Measurements from ENCODE around the gene PRAMEF8. TPM values are rescaled to one million over a fixed set of nuclear protein-coding genes. Genes with fewer than 3 reads are reported as not detected.
"Not testable (repeated sequence)": the region's sequence is repeated elsewhere in the genome, so short reads cannot be mapped to it uniquely, and the experiment has no call there.

The PRAMEF8 gene
- total RNA-seq: under 1 TPM in 3 of 8 experiments, not detected in 5; 0.20 to 0.71 (median 0.33) TPM

DNA sequence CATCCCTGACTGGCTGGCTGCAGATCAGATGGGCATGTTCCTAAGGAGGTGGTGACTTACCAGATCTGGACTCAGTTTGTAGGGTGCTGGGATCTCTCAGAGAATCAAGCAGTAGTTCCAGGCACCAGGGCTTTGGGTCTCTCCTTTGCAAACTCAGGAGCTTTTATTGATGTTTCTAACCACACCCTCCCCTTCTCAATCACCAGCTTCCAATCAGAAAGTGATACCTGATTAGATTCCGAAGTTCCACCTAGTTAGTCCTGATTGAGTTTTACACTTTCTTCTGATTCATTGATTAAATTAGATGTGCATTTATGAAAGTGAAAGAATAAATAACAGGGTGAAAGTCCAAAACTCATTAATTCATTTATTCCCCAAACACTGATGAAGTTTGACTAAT, at the start of gene PRAMEF8:
Gene PRAMEF8, minus strand, starts transcription at position 101 of the 400 bp plus-strand sequence. CDS start 1,046 bp downstream, outside the sequence.
- H3K27ac ChIP-seq; ATAC-seq (replicated peaks in 6 of 8); H3K4me1 ChIP-seq (replicated peaks in 1 of 2); in situ Hi-C loops (cut with MboI; ENCODE audit: low pct_unique_long_range_greater_than_20kb in 2 of 9, low sequenced_read_pairs in 9 of 9, unreplicated experiment in 9 of 9); H3K4me3 ChIP-seq: not testable (repeated sequence)
- WGBS, 10 experiments: no CpG with 5 or more reads among the region's 1 CpG

- in situ Hi-C loops (cut with MboI; ENCODE audit: low pct_unique_long_range_greater_than_20kb in 2 of 9, low sequenced_read_pairs in 9 of 9, unreplicated experiment in 9 of 9); H3K4me3 ChIP-seq; H3K4me1 ChIP-seq (replicated peaks in 1 of 2); H3K27ac ChIP-seq; ATAC-seq (replicated peaks in 6 of 8): not testable (repeated sequence)
- WGBS, 10 experiments: 0% methylated on average over 1 of the region's 4 CpGs; no CpG with 5 or more reads in 9 of the 10 experiments
Observed at GRCh38 chr1:13315281-13315680, 30.3 kb upstream of the PRAMEF8 start, which contains the start of gene PRAMEF15. TSS of gene PRAMEF15 (plus strand) at chr1:13315581. CDS start at chr1:13318408, 2,827 bp downstream.

GRCh38 chr1:13303239-13303638, 18.3 kb upstream of the PRAMEF8 start, which contains the start of gene PRAMEF33:
TSS of gene PRAMEF33 (plus strand) at chr1:13303539. CDS start at chr1:13305955, 2,416 bp downstream.
- in situ Hi-C loops (cut with MboI; ENCODE audit: low pct_unique_long_range_greater_than_20kb in 2 of 9, low sequenced_read_pairs in 9 of 9, unreplicated experiment in 9 of 9): not testable (repeated sequence)

GRCh38 chr1:13302197-13302596, 17.3 kb upstream of the PRAMEF8 start:
- H3K27ac ChIP-seq; ATAC-seq (replicated peaks in 6 of 8); H3K4me1 ChIP-seq (replicated peaks in 1 of 2); H3K4me3 ChIP-seq; in situ Hi-C loops (cut with MboI; ENCODE audit: low pct_unique_long_range_greater_than_20kb in 2 of 9, low sequenced_read_pairs in 9 of 9, unreplicated experiment in 9 of 9): not testable (repeated sequence)

More at GRCh38 chr1:13303239-13303638, 18.3 kb upstream of the PRAMEF8 start, which contains the start of gene PRAMEF33:
- not testable (repeated sequence) for ATAC-seq (replicated peaks in 6 of 8); H3K4me1 ChIP-seq (replicated peaks in 1 of 2); H3K27ac ChIP-seq; H3K4me3 ChIP-seq
- WGBS, 10 experiments: no CpG with 5 or more reads among the region's 1 CpG

DNA sequence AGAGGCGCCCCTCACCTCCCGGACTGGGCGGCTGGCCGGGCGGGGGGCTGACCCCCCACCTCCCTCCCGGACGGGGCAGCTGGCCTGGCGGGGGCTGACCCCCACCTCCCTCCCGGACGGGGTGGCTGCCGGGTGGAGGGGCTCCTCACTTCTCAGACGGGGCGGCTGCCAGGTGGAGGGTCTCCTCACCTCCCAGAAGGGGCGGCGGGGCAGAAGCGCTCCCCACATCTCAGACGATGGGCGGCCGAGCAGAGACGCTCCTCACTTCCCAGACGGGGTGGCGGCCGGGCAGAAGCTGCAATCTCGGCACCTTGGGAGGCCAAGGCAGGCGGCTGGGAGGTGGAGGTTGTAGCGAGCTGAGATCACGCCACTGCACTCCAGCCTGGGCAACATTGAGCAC, 13.8 kb upstream of the PRAMEF8 start:
- ATAC-seq (replicated peaks in 6 of 8); H3K4me1 ChIP-seq (replicated peaks in 1 of 2); H3K4me3 ChIP-seq; H3K27ac ChIP-seq; in situ Hi-C loops (cut with MboI; ENCODE audit: low pct_unique_long_range_greater_than_20kb in 2 of 9, low sequenced_read_pairs in 9 of 9, unreplicated experiment in 9 of 9): not testable (repeated sequence)
- no CpG with 5 or more reads among the region's 27 CpGs for WGBS, 10 experiments

DNA sequence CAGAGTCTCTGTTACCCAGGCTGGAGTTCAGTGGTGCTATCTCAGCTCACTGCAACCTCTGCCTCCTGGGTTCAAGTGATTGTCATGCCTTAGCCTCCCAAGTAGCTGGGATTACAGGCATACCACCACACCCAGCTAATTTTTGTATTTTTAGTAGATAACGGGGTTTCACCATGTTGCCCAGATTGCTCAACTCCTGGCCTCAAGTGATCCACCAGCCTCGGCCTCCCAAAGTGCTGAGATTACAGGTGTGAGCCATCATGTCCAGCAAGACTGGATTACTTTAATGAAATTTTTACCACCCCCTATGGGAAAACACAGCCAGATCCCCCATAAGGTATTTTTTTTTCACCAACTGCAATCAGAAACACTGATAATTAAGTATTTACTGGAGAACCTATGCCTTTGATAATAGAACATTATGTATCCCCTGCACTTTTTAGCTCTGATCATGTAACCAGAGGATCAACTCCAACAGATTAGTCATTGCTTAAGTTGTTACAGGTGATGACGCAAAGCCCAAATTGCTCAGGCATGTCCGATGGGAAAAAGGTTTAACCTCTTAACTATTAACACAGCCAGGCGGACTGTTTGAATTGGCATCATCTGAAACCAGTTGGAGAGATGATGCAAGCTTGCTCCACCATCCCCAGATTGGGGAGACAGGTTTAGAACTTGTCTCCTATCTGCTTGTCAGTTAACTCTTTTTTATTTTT, 12.4 kb upstream of the PRAMEF8 start:
- ATAC-seq (replicated peaks in 6 of 8); H3K27ac ChIP-seq; in situ Hi-C loops (cut with MboI; ENCODE audit: low pct_unique_long_range_greater_than_20kb in 2 of 9, low sequenced_read_pairs in 9 of 9, unreplicated experiment in 9 of 9); H3K4me1 ChIP-seq (replicated peaks in 1 of 2); H3K4me3 ChIP-seq: not testable (repeated sequence)
- no CpG with 5 or more reads among the region's 5 CpGs for WGBS, 10 experiments

- not testable (repeated sequence) for ATAC-seq (replicated peaks in 6 of 8)
Observed at GRCh38 chr1:13289030-13289429, 4.1 kb upstream of the PRAMEF8 start.

DNA sequence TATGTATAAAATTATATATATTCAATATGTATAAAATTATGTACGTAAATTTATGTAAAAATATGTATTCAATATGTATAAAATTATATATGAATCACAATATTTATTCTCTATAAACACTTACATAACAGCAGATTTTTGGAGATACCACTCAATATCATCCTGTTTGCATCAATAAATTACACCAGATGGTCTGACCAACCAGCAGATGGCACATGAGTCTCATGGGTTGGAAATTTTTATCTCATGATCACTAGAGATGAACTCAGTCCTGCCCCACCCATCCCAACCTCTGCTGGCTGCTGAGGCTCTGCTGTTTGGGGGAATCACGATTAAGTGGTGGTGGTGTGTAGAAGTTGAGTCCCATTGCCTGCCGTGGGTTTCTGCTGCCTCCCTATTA, 5.3 kb downstream of the PRAMEF8 start:
- in situ Hi-C loops (cut with MboI; ENCODE audit: low pct_unique_long_range_greater_than_20kb in 2 of 9, low sequenced_read_pairs in 9 of 9, unreplicated experiment in 9 of 9): not testable (repeated sequence)
- 0% methylated on average over 1 of the region's 3 CpGs; no CpG with 5 or more reads in 9 of the 10 experiments for WGBS, 10 experiments

More at GRCh38 chr1:13289030-13289429, 4.1 kb upstream of the PRAMEF8 start:
- H3K4me1 ChIP-seq (replicated peaks in 1 of 2); H3K27ac ChIP-seq; in situ Hi-C loops (cut with MboI; ENCODE audit: low pct_unique_long_range_greater_than_20kb in 2 of 9, low sequenced_read_pairs in 9 of 9, unreplicated experiment in 9 of 9); H3K4me3 ChIP-seq: not testable (repeated sequence)
- no CpG with 5 or more reads among the region's 3 CpGs for WGBS, 10 experiments

GRCh38 chr1:13277016-13277415, 7.9 kb downstream of the PRAMEF8 start:
- H3K4me3 ChIP-seq; in situ Hi-C loops (cut with MboI; ENCODE audit: low pct_unique_long_range_greater_than_20kb in 2 of 9, low sequenced_read_pairs in 9 of 9, unreplicated experiment in 9 of 9); H3K27ac ChIP-seq; H3K4me1 ChIP-seq (replicated peaks in 1 of 2): not testable (repeated sequence)
- ATAC-seq (replicated peaks in 6 of 8): peak in 1 of 8 experiments; percentile 54
- whole genome bisulfite sequencing, 10 experiments: no CpG with 5 or more reads among the region's 6 CpGs

More for the DNA sequence above, 5.3 kb downstream of the PRAMEF8 start:
- ATAC-seq (replicated peaks in 6 of 8): peak in 2 of 8 experiments; percentile 25 to 29
- not testable (repeated sequence) for H3K4me3 ChIP-seq; H3K27ac ChIP-seq; H3K4me1 ChIP-seq (replicated peaks in 1 of 2)

- no CpG with 5 or more reads among the region's 3 CpGs for WGBS, 10 experiments
Observed at GRCh38 chr1:13265124-13265523, 19.8 kb downstream of the PRAMEF8 start.

DNA sequence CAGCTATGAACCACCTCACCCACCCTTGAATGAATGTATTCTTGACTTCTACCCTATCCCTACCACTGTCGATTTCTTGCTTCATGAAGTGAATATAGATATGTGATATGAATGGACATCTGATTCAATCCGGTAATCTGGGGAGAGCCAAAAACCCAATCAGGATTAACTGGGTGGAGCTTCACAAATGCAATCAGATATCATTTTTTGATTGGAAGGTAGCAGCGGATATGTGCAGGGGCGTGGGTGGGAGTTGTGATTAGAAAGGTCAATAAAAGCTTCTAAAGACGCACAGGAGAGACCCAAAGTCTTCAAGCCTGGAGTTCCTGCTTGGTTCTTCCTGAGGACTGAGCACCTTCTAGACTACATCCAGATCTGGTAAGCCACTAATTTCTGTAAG, 31.0 kb downstream of the PRAMEF8 start, which contains the start of gene PRAMEF5:
Gene PRAMEF5, plus strand, starts transcription at position 301 of the 400 bp plus-strand sequence. CDS start 5,071 bp downstream, outside the sequence.
- in situ Hi-C loops (cut with MboI; ENCODE audit: low pct_unique_long_range_greater_than_20kb in 2 of 9, low sequenced_read_pairs in 9 of 9, unreplicated experiment in 9 of 9); H3K4me1 ChIP-seq (replicated peaks in 1 of 2); H3K27ac ChIP-seq; ATAC-seq (replicated peaks in 6 of 8); H3K4me3 ChIP-seq: not testable (repeated sequence)
- WGBS, 10 experiments: no CpG with 5 or more reads among the region's 5 CpGs

More at GRCh38 chr1:13265124-13265523, 19.8 kb downstream of the PRAMEF8 start:
- peak in 3 of 8 experiments; percentile 45 to 90 (median 45) for ATAC-seq (replicated peaks in 6 of 8)
- H3K4me3 ChIP-seq; H3K27ac ChIP-seq; H3K4me1 ChIP-seq (replicated peaks in 1 of 2); in situ Hi-C loops (cut with MboI; ENCODE audit: low pct_unique_long_range_greater_than_20kb in 2 of 9, low sequenced_read_pairs in 9 of 9, unreplicated experiment in 9 of 9): not testable (repeated sequence)

DNA sequence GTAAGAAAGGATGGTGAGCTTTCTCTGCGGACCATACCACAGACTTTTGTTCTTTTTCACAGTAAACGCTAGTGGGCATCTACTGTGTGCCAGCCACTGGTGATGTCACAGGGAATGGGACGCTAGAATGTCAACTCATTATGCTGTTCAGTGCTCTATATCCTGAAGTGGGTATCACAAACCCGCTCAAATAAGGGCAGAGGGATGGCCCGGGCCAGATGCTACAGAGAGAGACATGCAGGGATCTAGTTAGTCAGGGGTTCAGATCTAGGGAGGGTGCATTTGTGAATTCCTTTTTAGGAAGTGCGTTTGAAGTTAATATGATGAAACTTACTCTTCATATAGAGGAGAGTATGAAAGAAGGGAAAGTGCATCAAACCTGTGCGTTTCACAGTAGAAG, 37.8 kb downstream of the PRAMEF8 start:
- in situ Hi-C loops (cut with MboI; ENCODE audit: low pct_unique_long_range_greater_than_20kb in 2 of 9, low sequenced_read_pairs in 9 of 9, unreplicated experiment in 9 of 9); H3K27ac ChIP-seq; H3K4me1 ChIP-seq (replicated peaks in 1 of 2); H3K4me3 ChIP-seq; ATAC-seq (replicated peaks in 6 of 8): not testable (repeated sequence)
- WGBS, 10 experiments: 24 to 100% (median 40%) methylated on average over 1 to 4 of the region's 7 CpGs; no CpG with 5 or more reads in 2 of the 10 experiments

DNA sequence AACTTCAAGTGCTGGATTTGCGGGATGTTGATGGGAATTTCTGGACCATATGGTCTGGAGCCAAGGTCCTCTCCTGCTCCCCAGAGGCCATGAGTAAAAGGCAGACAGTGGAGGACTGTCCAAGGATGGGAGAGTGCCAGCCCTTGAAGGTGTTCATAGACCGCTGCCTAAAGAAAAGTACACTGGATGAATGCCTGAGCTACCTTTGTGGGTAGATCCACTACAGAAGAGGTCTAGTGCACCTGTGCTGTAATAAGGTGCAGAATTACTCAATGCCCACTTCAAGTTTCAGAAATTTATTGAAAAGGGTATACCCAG, 38.4 kb downstream of the PRAMEF8 start:
- WGBS, 10 experiments: 0 to 44% (median 23%) methylated on average over 1 to 2 of the region's 2 CpGs; no CpG with 5 or more reads in 1 of the 10 experiments
- H3K4me3 ChIP-seq; in situ Hi-C loops (cut with MboI; ENCODE audit: low pct_unique_long_range_greater_than_20kb in 2 of 9, low sequenced_read_pairs in 9 of 9, unreplicated experiment in 9 of 9); H3K4me1 ChIP-seq (replicated peaks in 1 of 2); H3K27ac ChIP-seq; ATAC-seq (replicated peaks in 6 of 8): not testable (repeated sequence)
